Hepatocyte (in vitro differentiated cells): ENCODE results near the gene EFNA4. TPM values are rescaled to one million over a fixed set of nuclear protein-coding genes. Genes with fewer than 3 reads are reported as not detected.

Experiments used
- DNase-seq: peaks from one replicate; pipeline ENCODE4 v3.0.0-alpha.2; 2016; ENCODE audit warnings: low spot score
- H2AFZ ChIP-seq: fragments of 200-600 bp; sonication (generic); 2 replicates; pipeline ENCODE4 v1.6.0; 2016; ENCODE audit warnings: antibody characterized with exemption, mild to moderate bottlenecking
- H3K27ac ChIP-seq: fragments of 200-600 bp; sonication (generic); 2 replicates; pipeline ENCODE4 v1.5.1; 2016; ENCODE audit warnings: mild to moderate bottlenecking
- H3K27me3 ChIP-seq: fragments of 200-600 bp; sonication (generic); 2 replicates; pipeline ENCODE4 v1.6.1; 2016
- H3K36me3 ChIP-seq: fragments of 200-600 bp; sonication (generic); replicated peaks from 2 replicates; pipeline ENCODE4 v1.5.1; 2016; ENCODE audit warnings: low read depth; ENCODE audit not compliant: insufficient read depth
- H3K4me1 ChIP-seq: fragments of 200-600 bp; sonication (generic); 2 replicates; pipeline ENCODE4 v1.5.1; 2016; ENCODE audit warnings: mild to moderate bottlenecking, moderate library complexity; ENCODE audit not compliant: insufficient read depth
- H3K4me2 ChIP-seq: fragments of 200-600 bp; sonication (generic); 2 replicates; pipeline ENCODE4 v1.6.0; 2016
- H3K4me3 ChIP-seq: fragments of 200-600 bp; sonication (generic); 2 replicates; pipeline ENCODE4 v1.5.1; 2016; ENCODE audit warnings: mild to moderate bottlenecking
- H3K79me2 ChIP-seq: fragments of 200-600 bp; sonication (generic); 2 replicates; pipeline ENCODE4 v1.6.0; 2017; ENCODE audit warnings: mild to moderate bottlenecking
- H3K9me2 ChIP-seq: fragments of 200-600 bp; sonication (generic); replicated peaks from 2 replicates; pipeline ENCODE4 v1.6.0; 2017; ENCODE audit warnings: mild to moderate bottlenecking; ENCODE audit not compliant: insufficient read depth
- H3K9me3 ChIP-seq: fragments of 200-600 bp; sonication (generic); 2 replicates; pipeline ENCODE4 v1.5.1; 2016; ENCODE audit warnings: low read depth, mild to moderate bottlenecking
- H4K20me1 ChIP-seq: fragments of 200-600 bp; sonication (generic); 2 replicates; pipeline ENCODE4 v1.6.0; 2016; ENCODE audit warnings: mild to moderate bottlenecking; ENCODE audit not compliant: insufficient read depth, poor library complexity, severe bottlenecking
- EZH2 ChIP-seq: fragments of 200-600 bp; sonication (generic); IDR thresholded peaks from 2 replicates; pipeline ENCODE4 v1.6.1; 2016; ENCODE audit warnings: antibody characterized with exemption, mild to moderate bottlenecking, borderline replicate concordance
- EZH2phosphoT487 ChIP-seq: fragments of 200-600 bp; sonication (generic); IDR thresholded peaks from one replicate; pipeline ENCODE4 v1.6.1; 2018; ENCODE audit warnings: antibody characterized with exemption, mild to moderate bottlenecking, low read depth, moderate library complexity; ENCODE audit not compliant: unreplicated experiment, severe bottlenecking
- WGBS: methylation state at CpG from one replicate; pipeline ENCODE4 v1.1.6; 2016; ENCODE audit warnings: low lambda C conversion rate; ENCODE audit errors: missing lambda C conversion rate; 5-methylcytosine and 5-hydroxymethylcytosine counted together
- polyA plus RNA-seq: library from polyadenylated mRNA; unstranded; fragments of >200 nt; fragmentation: Nextera tagmentation; extraction: Ambion mirVana; gene quantifications from 2 replicates; pipeline ENCODE4 v1.2.1, GENCODE V29; 2016
- total RNA-seq: library from RNA; depleted of rRNA; stranded (reverse); fragments of >200 nt; gene quantifications from 2 replicates; pipeline ENCODE4 v1.2.3, GENCODE V29; 2014
- TF ChIP-seq, protein P1 (sequence below): fragments of 200-600 bp; sonication (generic); IDR thresholded peaks from 2 replicates; pipeline ENCODE4 v1.5.1; 2016; ENCODE audit warnings: antibody characterized with exemption, mild to moderate bottlenecking; ENCODE audit not compliant: poor library complexity

The EFNA4 gene
- total and polyA plus RNA-seq, 2 experiments from 2014 or later, result 18.1 to 20.5 TPM

DNA sequence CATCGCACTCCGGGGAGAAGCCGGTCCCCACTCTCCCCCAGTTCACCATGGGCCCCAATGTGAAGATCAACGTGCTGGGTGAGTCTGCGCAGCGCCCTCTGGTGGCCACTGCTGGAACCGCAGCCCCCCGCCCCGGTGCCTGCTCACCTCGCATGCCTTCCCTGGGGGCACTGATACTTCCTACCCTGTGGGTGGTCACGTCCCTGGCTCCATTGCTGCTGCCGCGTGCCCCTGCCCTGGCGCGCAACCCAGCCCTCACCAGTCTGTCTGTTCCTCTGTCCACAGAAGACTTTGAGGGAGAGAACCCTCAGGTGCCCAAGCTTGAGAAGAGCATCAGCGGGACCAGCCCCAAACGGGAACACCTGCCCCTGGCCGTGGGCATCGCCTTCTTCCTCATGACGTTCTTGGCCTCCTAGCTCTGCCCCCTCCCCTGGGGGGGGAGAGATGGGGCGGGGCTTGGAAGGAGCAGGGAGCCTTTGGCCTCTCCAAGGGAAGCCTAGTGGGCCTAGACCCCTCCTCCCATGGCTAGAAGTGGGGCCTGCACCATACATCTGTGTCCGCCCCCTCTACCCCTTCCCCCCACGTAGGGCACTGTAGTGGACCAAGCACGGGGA, 22.7 kb downstream of the EFNA4 start:
- Histone ChIP-seq H3K36me3 (no peaks in the 10 kb centered on the region), H3K27me3 (peaks cover 28% of the 10 kb centered on the region), H3K4me2 (peak overlapping the region; percentile 94), H3K9me3 (no peaks in the 10 kb centered on the region), H3K9me2 (no peaks in the 10 kb centered on the region), H3K27ac (peak overlapping the region; percentile 89), H3K4me3 (no peak overlapping the region), H2AFZ (no peak overlapping the region), H3K4me1 (peaks cover 28% of the 10 kb centered on the region), H3K79me2 (no peaks in the 10 kb centered on the region), H4K20me1 (peaks cover 2% of the 10 kb centered on the region)
- WGBS, result 31% methylated on average over 8 of the region's 24 CpGs
- peak; percentile 73 for DNase-seq
- no peak for TF ChIP-seq EZH2
- TF ChIP-seq, protein P1, sequence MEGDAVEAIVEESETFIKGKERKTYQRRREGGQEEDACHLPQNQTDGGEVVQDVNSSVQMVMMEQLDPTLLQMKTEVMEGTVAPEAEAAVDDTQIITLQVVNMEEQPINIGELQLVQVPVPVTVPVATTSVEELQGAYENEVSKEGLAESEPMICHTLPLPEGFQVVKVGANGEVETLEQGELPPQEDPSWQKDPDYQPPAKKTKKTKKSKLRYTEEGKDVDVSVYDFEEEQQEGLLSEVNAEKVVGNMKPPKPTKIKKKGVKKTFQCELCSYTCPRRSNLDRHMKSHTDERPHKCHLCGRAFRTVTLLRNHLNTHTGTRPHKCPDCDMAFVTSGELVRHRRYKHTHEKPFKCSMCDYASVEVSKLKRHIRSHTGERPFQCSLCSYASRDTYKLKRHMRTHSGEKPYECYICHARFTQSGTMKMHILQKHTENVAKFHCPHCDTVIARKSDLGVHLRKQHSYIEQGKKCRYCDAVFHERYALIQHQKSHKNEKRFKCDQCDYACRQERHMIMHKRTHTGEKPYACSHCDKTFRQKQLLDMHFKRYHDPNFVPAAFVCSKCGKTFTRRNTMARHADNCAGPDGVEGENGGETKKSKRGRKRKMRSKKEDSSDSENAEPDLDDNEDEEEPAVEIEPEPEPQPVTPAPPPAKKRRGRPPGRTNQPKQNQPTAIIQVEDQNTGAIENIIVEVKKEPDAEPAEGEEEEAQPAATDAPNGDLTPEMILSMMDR, result peak; percentile 95

DNA sequence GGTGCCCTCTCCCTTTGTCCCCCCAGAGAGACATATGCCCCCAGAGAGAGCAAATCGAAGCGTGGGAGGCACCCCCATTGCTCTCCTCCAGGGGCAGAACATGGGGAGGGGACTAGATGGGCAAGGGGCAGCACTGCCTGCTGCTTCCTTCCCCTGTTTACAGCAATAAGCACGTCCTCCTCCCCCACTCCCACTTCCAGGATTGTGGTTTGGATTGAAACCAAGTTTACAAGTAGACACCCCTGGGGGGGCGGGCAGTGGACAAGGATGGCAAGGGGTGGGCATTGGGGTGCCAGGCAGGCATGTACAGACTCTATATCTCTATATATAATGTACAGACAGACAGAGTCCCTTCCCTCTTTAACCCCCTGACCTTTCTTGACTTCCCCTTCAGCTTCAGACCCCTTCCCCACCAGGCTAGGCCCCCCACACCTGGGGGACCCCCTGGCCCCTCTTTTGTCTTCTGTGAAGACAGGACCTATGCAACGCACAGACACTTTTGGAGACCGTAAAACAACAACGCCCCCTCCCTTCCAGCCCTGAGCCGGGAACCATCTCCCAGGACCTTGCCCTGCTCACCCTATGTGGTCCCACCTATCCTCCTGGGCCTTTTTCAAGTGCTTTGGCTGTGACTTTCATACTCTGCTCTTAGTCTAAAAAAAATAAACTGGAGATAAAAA, 23.5 kb downstream of the EFNA4 start:
- 74% methylated on average over 8 of the region's 8 CpGs for WGBS
- H3K9me3 ChIP-seq, result no peaks in the 10 kb centered on the region
- H3K79me2 ChIP-seq, result no peaks in the 10 kb centered on the region
- no peak overlapping the region for H3K27ac ChIP-seq
- DNase-seq, result no peak
- peaks cover 21% of the 10 kb centered on the region for H3K4me1 ChIP-seq
- no peak overlapping the region for H3K4me3 ChIP-seq
- H3K4me2 ChIP-seq, result no peak overlapping the region
- peaks cover 2% of the 10 kb centered on the region for H4K20me1 ChIP-seq
- H3K9me2 ChIP-seq, result no peaks in the 10 kb centered on the region
- TF ChIP-seq EZH2, result no peak
- no peak for TF ChIP-seq EZH2phosphoT487
- TF ChIP-seq, protein P1, result no peak
- H3K27me3 ChIP-seq, result peaks cover 20% of the 10 kb centered on the region
- no peaks in the 10 kb centered on the region for H3K36me3 ChIP-seq
- H2AFZ ChIP-seq, result no peak overlapping the region

DNA sequence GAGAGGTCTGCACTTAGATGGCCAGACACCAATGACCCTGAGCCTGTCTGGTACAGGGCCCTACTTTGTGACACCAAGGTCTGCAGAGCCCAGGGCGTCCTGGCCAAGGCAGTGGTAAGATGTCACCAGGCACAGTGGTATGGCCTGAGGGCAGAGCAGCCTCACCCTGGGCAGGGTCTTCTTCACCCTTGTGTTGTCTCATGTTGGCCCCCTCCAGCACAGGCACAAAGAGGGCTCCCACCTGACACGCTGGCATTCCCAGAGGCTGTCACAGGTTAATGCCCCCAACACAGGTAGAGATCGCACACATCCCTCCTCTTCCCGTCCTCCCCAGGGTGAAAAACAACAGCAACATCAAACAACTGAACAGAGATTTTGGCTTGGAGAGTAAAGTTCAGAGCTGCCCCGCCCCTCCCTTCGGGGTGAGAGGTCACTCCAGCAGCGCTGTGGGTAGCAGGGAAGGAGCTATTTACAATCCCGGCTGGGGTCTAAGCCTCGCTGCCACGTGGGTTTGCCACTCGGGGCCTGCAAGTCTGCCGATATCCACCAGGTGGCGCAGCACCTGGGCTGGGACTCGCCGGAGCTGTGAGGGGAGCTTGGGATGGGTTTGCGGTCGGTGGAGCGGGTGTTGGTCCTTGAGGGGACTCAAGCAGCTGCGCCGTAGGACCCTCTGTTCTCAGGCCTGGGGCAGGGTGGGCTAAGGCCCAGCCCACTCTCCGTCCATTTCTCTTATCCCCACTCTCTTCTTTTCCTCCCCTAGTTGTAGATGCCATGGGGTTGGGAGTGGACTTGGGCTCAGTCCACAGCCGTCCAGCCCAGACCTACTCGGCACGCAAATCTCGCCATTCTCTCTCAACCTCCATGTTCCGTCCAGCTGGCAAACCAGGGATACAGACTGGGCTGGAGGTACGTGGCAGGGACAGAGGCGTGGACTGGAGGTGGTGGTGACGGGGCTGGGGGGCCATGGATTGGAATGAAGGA, 27.8 kb downstream of the EFNA4 start:
- TF ChIP-seq, protein P1, result peak; percentile 92
- TF ChIP-seq EZH2, result no peak
- no peaks in the 10 kb centered on the region for H3K9me3 ChIP-seq
- no peaks in the 10 kb centered on the region for H3K36me3 ChIP-seq
- peak overlapping the region; percentile 53 for H3K4me2 ChIP-seq
- H3K9me2 ChIP-seq, result no peaks in the 10 kb centered on the region
- peak; percentile 88 for DNase-seq
- H3K4me3 ChIP-seq, result no peak overlapping the region
- H3K27me3 ChIP-seq, result no peaks in the 10 kb centered on the region
- no peak overlapping the region for H2AFZ ChIP-seq
- H3K4me1 ChIP-seq, result peaks cover 4% of the 10 kb centered on the region
- no peaks in the 10 kb centered on the region for H4K20me1 ChIP-seq
- no peaks in the 10 kb centered on the region for H3K79me2 ChIP-seq
- H3K27ac ChIP-seq, result no peak overlapping the region
- 31% methylated on average over 29 of the region's 29 CpGs for WGBS
